PC-9 (cell line): Measurements from ENCODE around the gene FBP1.

Experiments
- EZH2 ChIP-seq: fragments of 200-600 bp; sonication (generic); IDR thresholded peaks from 2 replicates; pipeline ENCODE4 v1.8.0; 2017; ENCODE audit warnings: antibody characterized with exemption, low read depth
- TF ChIP-seq, protein P1 (sequence below): fragments of 200-600 bp; sonication (generic); conservative IDR thresholded peaks from 2 replicates; pipeline ENCODE4 v1.6.1; 2017; ENCODE audit warnings: mixed run types, antibody characterized with exemption, mild to moderate bottlenecking, moderate library complexity

DNA sequence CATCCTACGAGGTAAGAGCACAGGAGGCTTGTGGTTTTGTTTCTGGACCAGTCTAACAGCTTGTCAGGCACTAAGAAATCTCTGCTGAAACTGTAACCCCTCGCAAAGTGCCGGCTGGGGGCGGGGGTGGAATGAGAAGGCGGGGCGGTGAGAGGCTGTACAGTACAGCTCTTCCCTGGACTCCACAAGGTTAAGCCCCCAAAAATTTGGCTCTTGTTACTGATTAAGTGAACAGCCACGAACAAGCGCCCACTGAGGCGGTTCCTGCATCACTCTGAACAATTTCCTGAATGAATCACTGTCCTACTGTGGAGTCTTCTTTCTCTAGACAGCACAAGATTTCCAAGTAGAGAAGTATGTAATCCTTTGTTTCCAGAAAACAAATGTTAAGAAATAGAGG lies 52.5 kb downstream of the FBP1 start:
- TF ChIP-seq, protein P1, sequence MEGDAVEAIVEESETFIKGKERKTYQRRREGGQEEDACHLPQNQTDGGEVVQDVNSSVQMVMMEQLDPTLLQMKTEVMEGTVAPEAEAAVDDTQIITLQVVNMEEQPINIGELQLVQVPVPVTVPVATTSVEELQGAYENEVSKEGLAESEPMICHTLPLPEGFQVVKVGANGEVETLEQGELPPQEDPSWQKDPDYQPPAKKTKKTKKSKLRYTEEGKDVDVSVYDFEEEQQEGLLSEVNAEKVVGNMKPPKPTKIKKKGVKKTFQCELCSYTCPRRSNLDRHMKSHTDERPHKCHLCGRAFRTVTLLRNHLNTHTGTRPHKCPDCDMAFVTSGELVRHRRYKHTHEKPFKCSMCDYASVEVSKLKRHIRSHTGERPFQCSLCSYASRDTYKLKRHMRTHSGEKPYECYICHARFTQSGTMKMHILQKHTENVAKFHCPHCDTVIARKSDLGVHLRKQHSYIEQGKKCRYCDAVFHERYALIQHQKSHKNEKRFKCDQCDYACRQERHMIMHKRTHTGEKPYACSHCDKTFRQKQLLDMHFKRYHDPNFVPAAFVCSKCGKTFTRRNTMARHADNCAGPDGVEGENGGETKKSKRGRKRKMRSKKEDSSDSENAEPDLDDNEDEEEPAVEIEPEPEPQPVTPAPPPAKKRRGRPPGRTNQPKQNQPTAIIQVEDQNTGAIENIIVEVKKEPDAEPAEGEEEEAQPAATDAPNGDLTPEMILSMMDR, result no peak
- no peak for TF ChIP-seq EZH2
